ENCODE data around the gene ARHGAP24.

ARHGAP24 gene

DNA sequence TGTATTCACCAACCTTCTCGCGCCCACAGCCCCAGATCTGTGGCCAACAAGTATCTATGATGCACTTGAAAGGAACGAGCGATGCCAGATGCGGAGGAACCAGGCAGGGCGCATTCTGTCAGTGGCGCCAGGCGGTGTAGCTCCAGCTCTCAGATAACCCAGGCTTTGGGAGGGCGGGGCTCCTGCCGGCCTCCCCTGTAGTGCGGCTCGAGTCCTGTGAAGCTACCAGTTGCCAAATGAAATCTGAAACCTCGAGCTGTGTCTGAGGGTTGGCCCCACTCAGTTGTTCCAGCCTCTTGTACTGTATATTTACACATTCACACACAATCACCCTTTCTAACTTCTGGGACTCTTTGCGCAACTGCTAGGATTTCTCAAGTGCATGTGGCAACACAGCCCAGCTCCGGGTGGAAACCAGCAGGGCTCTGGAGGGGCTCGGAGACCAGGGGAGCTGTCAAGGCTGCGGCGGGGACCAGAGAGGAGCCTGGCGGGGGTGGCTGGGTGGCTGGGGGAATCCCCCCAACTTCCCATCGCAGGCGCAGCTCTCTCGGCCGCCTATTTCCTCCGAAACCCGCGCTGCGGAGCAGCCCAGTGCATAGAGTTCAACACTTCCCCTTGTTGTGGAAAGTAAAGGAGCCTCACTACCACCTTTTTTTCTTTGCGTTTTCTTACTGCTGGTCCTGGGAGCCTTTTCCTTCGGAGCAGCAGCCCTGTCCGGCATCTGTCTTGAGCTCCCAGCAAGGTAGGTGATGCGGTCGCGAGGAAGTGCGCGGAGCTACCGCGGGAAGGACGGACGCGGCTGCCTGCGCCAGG, at the start of gene ARHGAP24:
ARHGAP24 (plus strand) TSS at position 333 of the 813 bp plus-strand sequence.
- DNase-seq (ENCODE audit: low read depth in 2 of 2), result peak in 1 of 2 donors; percentile 1

DNA sequence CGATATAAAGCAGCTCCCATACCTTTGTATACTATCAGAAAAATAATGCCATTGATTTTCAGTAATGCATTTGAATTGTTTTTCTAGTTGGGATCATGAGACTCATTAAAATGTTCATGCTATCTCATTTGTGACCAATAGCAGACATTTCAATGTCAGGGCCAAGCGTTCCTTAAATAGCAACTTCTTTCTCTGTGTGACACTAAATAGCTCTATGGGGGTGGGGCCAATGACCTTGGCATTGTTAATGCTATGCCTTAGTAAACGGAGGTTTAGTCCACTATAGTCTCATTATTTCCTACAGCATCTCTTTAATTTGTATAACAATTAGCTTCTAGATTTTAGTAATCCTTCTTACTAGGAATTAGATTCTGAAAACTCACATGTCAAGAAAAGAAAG, 48.6 kb upstream of the ARHGAP24 start:
- DNase-seq (ENCODE audit: low read depth in 2 of 2), result no peak

DNA sequence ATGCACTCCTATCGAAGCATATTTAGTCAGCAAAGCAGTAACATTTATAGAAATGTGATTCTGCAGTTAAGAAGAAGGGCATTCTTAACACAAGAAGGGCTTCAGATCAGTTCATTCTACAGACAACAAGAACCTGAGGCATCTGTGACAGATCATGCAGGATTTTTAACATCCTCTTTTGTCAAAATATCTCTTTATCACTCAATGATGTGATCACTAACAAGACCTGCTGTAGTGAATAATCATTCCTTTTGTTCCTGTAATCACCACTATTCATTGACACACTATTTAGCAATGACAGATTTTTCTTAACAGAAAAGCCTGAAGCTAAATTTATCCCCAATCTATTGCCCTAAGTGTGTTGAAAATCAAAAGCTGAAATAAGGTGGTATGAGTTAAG, 47.8 kb upstream of the ARHGAP24 start:
- no peak for DNase-seq (ENCODE audit: low read depth in 2 of 2)

DNA sequence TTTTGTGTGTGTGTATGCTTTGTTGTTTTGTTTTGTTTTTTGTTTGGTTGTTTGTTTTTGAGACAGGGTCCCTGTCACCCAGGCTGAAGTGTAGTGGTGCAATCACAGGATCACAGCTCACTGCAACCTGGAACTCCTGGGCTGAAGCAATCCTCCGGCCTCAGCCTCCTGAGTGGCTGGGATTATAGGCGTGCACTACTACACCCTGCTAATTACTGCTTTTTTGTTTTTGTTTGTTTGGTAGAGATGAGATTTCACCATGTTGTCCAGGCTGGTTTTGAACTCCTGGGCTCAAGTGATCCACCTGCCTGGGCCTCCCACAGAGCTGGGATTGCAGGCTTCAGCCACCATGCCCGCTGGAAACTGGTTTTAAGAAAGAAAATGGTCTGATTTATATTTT, 44.7 kb upstream of the ARHGAP24 start:
- no peak for DNase-seq (ENCODE audit: low read depth in 2 of 2)

DNA sequence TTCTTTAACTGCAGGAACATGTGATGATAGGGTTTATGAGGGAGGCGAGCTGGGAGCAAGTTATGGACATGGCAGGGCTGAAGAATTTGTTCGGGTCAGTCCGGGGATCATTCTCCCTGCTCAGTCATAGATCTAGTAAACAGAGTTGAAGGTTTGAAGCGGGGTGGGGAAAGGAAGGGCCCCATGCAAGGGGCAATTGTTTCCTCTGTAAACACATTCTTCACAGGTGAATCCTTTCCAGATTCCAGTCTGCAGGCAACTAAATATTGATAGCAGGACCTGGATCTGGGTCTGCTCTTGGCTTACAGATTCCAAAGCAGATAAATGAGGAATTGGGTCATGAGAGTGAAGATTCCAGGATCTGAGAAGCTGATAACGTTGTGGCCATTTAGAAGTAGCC, 44.3 kb upstream of the ARHGAP24 start:
- no peak for DNase-seq (ENCODE audit: low read depth in 2 of 2)

DNA sequence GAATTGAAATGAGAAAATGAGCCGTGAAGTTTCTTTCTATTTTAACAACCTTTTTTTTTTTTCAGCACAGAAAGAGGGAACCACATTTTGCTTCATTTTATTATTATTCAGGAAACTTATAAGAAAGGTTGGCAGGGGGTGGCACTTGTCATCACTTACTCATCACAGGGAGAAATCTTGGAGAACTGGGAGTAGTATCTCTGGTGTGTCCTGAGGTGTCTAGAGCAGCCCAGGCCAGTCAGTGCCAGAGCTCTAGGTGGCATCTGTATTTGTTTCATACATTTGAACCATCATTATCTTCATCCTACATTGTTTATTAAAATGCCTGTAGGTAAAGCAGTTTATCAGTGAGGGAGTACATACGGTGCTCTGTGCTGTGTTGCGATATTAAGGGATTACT, 43.8 kb upstream of the ARHGAP24 start:
- DNase-seq (ENCODE audit: low read depth in 2 of 2), result no peak

DNA sequence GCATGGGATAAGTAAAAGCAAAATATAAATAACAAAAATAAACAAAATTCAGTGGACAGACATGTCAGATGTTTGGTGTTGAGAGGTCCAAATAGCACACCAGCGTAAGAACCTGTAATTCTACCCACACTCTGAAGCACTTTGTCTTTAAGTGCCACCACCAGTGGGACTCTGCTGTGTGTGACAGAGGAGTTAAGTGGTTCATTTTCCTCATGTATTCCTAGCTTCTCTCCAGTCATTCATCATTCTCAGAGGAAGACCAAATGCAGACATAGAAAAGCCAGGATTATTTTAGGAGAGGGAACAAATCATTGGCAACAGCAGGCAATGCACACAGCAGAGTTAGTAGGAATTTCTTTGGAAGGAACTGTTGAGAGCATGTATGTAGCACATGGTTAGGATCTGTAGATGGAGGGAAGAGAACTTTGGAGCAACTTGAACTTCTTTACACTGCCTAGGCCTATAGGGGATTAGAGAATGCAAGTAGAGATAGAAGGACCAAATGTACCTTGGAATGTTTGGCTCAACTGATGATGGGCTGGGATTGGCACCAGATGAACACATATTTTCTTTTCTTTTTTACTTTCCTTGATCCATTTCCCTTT, 43.0 kb upstream of the ARHGAP24 start:
- no peak for DNase-seq (ENCODE audit: low read depth in 2 of 2)

DNA sequence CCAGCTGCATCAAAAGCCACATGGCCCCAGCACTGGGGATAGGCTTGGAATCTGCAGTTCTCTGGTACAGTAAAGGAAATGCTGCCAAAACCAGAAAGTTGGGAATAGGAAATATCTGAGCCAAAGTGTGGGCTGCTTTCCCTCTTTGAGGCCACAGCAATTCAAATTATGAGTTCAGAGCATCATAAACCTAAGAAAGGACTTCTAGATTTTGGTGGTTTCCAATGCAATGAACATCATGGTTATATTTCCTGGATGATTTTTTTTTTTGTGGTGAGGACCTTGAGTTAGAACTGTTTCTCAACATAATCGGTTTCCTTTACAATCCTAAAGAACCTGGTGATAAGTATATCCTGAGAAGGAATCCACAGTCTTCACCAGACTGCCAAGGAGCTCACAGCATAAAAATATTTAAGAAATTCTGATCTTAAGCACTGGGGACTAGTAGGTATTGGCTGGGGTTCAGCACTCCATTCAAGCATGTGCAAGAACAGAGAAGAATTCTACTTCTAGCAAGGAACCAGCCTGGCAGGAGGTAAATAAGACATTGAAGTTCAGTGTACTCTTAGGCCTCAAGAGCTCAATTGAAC, 29.8 kb upstream of the ARHGAP24 start:
- no peak for DNase-seq (ENCODE audit: low read depth in 2 of 2)

DNA sequence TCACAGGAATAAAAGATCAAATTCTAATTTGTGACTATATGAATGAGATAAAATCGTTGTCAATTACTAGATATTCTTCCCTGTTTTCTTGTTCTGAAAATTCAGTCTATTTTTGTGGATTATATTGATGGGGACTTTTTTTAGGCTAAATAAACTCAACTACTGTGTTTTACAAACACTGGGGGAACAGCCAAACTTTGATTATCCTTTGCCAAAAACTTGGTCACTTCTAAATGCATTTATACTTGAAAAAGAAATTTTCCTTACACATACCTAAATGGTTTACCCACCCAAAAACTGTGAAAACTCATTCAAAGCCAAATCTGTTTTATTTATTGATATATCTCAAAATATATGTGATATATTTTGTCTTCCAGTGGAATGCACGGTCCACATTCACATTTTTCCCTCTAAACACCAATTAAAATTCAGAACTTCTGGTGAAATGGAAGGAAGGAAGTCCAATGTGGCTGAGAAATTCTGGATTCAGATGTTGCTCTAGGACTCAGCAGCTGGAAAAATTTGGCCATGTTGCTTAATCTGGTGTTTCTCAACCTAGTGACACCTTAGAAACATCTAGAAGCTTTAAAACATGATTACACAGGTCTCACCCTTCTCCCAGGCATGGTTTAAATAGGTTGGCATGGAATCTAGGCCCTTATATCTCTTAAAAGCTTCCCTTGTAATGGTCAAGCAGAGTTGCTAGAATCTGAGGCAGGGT, 28.6 kb upstream of the ARHGAP24 start:
- no peak for DNase-seq (ENCODE audit: low read depth in 2 of 2)

DNA sequence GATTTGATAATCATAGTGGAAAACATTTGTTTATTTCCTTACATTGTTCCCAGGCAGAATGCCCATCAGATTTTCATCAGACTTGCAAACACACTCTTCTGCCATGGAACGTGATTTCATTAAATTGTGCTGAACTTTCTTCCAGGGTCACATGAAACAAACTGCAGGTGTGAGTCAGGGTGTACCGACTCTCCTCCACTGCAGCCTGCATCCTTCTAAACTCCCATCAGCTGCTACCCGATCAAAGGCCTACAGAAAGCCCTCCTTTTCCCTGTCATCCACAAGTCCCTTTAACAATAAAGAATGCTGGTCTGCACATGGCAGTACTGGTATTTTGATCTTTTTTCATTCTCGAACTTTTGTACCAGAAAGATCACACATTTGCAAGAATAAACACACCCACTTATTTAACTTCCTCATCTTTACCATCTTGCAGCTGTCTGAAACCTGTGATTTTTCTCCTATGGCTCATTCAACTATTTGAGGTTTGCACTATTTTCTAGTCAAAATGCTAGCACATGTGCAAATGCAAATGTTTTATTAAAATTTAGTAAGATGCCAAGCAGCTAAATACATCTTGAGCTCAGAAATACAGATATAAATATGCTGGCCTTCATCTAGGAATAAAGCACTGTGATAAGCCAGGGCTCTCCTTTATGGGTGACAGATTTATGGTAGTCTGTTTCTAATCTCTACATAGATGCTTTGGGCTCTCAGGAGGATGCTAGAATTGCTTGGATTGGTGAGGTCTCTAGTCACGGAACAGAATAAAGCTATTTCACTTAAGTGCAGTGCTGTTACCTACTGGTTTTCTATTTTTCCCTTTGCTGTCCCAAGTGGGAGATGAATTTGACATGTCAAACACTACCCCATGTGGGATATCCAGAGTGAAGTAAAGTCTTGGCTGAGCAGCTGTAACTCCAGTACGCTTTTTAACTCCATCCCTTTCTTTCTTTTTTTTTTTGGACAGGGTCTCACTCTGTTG, 25.8 kb upstream of the ARHGAP24 start:
- DNase-seq (ENCODE audit: low read depth in 2 of 2), result no peak

DNA sequence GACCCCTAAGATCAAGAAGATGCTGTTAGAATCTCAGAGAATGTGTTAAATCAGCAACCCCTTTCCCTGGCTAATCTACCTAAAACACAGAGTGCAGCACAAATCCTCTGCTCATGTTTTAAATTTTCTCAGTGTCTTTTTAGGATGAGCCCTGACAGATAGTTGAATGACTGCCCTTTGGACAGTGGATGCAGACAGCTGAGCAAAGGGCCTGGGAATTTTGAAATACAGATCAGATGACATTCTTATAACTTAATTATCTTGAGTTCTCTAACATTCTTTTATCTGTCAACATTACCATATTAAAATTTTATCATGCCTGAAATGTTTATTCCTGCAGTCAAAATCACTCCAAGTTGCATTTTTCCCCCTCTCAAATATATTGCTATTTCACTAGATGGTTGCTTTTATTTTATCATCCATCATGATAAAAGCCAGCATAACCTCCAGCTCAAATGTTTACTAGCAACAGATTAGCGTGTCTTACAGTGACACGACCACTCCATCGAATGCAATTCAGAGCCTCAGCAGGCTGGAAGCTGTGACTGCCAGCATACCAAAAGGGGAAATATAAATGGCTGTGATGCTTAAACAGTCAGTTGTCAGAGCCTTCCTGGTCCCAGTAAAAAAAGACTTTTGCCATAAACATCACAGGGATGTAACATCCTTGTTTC, 22.8 kb upstream of the ARHGAP24 start:
- no peak for DNase-seq (ENCODE audit: low read depth in 2 of 2)

DNA sequence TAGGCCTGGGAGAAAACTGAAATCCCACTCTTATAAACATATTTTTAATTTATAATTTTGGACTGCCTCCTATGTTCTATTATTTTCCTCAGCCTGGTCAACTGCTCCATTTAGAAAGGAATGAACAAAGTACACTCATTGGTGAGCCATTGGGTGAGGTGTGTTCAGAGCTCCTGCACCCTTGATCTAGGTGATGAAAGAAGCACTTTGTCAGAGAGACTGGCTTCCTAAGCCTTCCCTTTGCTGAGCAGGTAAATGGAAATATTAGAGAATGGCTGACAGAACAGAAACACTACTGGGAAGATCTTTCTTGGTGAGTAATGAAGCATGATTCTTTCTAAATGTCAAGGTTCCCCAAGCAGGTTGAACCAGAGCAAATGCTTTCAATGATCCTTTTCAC, 19.0 kb upstream of the ARHGAP24 start:
- DNase-seq (ENCODE audit: low read depth in 2 of 2), result no peak

DNA sequence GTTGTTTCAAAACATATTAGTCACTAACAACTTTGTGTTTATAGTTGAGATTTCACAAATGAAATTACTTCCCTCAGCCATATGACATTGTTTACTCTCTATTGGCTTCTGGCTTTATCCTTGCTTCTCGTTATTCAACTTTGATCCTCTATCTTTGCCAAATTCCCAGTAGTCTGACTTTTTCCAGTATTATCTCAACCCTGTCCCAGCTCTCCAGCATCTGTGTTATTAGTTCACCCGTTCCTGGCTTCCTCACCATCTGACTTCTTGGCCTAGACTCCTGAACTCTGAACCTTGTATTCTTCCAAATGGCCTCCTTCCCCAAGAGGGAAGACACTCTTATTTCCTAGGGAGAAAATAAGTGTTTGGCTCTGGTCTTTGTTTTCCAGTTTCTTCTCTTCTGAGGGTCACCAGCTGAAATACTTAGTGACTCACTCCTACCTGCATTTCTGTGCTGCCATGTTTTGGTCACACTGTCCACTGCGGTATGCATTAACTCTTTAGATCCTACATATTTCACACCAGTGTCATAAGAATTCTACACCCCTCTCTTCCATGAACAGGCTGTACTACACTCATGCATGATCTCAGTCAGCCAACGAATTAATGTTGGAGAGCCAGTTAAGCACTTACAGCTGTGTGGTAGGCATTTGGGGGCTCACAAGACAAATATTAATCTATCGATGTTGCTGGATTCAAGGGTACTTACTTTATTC, 17.0 kb upstream of the ARHGAP24 start:
- no peak for DNase-seq (ENCODE audit: low read depth in 2 of 2)

DNA sequence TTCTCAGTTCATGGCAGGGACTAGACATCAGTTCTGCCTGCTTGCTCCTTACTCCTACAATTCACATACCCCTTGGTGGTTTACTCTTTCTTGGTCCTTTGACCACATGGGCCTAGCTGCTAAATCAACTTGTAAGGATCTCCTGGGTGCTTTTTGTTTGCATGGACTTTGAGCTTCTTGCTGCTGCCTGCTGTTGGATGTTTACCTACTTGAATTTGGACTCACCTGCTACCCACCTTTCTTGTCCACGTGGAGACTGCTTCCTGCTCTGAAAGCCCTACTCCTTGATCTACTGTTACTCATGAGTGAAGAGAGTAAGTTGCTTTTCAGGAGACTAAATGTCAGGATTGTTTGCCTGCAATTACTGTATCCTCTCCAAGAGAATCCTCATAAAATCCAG, 15.2 kb upstream of the ARHGAP24 start:
- DNase-seq (ENCODE audit: low read depth in 2 of 2), result no peak

DNA sequence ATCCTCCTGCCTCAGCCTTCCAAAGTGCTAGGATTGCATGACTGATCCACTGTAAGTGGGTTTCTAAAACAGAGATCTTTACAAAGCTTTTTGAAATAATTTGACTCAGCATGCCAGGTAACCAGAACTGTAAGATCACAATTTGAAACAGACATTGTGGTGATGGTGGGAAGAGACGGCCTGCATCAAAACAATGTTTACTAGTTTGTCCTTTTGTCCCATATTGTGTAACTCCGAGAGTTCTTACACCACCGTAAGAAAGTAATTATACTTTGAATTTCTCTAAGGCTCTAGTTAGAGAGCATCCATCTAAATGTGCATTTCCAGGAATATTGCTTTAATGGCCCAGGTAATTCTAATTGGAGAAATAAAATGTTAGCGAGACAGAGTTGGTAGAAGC, 594 bp upstream of the ARHGAP24 start:
- no peak for DNase-seq (ENCODE audit: low read depth in 2 of 2)

DNA sequence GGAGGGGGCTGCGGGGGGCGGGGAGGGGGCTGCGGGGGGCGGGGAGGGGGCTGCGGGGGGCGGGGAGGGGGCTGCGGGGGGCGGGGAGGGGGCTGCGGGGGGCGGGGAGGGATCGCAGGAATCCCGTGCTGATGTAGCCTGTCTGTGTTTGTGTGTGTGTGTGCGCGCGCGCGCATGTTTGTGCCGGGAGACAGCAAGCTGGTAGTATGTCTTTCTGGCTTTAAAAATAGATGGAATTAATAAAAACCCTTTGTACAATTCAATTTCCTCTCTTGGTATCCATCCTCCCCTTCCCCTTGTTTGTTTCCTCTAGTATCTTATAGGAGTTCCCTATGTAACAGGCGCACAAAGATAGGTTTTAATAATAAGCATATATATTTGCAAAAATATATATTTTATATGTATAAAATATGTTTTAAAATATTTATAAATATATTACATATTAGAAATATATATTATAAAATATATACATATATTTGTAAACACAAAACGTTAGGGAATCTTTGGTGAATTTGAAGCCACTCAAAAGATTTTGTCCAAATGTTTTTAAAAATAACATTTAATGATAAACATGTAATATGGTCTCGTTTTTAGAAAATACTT, 782 bp downstream of the ARHGAP24 start:
- DNase-seq (ENCODE audit: low read depth in 2 of 2), result no peak

DNA sequence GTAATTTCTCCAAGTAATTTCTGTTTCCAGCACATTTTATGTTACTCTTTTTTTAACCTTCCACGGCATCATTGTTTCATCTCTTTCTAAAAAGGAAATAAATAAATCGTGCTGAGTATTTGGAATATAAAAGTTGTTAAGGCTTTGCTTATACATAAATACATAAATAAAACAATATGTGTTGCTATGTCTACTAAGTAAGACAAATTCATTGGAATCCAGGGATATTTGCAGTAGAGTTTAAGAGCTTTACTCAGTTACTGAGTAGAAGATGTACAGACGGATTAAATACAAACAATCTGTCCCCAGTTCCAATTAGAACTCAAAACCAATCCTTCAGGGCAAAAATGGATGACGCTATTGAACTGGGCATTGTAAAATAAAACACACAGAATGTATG, 1.4 kb downstream of the ARHGAP24 start:
- DNase-seq (ENCODE audit: low read depth in 2 of 2), result no peak

DNA sequence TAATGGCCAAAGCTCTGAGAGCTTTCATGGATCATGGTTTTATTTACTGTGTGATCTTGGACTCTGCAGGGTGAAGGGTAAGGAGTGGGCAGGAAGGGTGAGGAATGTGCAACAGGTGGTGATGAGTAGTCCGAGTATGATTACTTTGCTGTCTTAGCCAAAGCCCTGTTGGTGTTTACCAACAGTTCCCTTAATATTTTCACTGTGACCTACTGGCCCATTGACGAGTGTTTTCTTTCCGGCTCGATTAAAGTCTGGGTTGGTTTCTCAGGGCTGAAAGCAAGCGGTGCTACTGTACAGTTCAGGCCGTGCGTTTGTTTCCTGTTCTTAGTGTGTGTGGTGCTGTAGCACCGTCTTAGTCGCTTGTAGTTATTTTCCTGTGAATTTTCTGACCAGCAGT, 2.6 kb downstream of the ARHGAP24 start:
- DNase-seq (ENCODE audit: low read depth in 2 of 2), result no peak

DNA sequence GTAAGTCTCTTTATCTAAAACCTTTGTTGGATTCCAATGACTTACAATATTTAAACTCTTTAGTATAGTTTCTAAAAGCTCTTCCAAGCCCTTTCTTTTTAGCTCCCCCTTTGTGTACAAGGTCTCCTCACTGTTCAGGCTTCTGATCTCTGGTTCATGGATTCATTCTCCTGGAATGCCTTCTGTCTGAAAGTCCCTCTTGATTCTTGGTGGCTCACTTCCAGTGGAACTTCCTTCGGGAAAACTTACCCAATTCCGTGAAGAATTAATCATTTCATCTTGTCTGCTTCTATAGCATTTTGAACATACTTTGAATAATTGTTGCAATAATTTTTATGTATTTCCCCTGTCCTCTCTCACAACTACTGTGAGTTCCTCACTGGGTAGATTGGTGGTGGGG, 3.6 kb downstream of the ARHGAP24 start:
- no peak for DNase-seq (ENCODE audit: low read depth in 2 of 2)

Data from stimulated activated CD4-positive, alpha-beta T cell treated with anti-CD3 and anti-CD28 coated beads, Interleukin-1b, Interleukin-23, amount 100 ng/mL, for 4 hours (primary cell).